ENCODE measurements around the gene BEND5.
A peak's percentile ranks its signal among the peaks of the same experiment; 100 is the strongest.

The BEND5 gene

DNA sequence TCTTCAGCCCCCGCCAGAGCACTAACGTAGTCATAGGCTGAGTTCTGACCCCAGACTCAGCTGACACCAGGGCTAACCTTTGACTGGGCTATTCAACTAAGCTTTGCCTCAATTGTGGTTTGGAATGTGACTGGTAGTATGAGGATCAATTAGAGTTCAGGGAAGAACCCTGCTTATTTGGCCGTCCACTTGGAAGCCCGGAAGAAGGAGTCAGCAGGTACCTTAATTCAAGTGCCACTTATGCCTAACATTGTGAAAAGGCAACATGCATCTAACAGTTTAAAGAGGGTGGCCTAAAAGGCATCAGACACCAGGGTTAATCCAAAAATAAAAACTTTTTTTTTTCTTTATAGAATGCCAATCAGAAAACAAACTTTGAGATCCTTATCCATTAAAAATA lies 92.3 kb downstream of the BEND5 start (continued):
- TF ChIP-seq ZNF785 (tag by site-specific recombination; IDR thresholded peaks at IDR 0.05), result no peak
- TF ChIP-seq ZNF114 (tag by site-specific recombination; IDR thresholded peaks at IDR 0.05), result no peak

DNA sequence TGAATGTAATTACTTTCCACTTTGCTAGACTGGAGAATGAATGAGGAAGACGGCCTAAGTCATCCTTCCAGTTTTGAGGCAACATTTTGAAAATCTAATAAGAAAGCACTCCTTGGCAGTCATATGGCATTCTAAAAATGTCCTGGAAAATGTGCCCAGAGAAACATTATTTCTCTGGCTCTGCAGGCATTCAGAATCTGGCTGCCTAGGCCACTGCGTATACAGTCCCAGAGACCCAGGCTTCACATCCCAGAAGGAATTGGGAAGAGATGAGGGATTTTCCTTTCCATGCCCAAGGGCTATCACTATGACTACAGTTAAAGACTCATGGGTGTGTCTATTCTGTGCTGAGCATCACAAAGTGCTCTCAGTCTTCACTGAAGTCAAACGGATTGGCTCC lies 92.9 kb downstream of the BEND5 start:
- Histone ChIP-seq H3K9me3 (ENCODE audit: control insufficient read depth, insufficient read depth, low read depth, low read length) (no peaks in the 10 kb centered on the region), H3K36me3 (ENCODE audit: control insufficient read depth in 2 of 2, insufficient read depth in 1 of 2, low read length in 2 of 2) (no peaks in the 10 kb centered on the region), H3K4me1 (ENCODE audit: control insufficient read depth, insufficient read depth, low read length) (no peaks in the 10 kb centered on the region), H3K4me3 (ENCODE audit: low read depth, low read length) (no peak overlapping the region), H3K27ac (ENCODE audit: extremely low read depth, low read depth, low read length) (no peak overlapping the region)
- ChIA-PET CTCF (interaction anchor here (0.7 to 1.1 kb wide), 2 partner anchors 11 to 19 kb away, joined by 3 to 5 read pairs; no protein-coding TSS in a partner anchor), POLR2A (no interaction called here)
- TF ChIP-seq ZFHX2 (tag by site-specific recombination; conservative IDR thresholded peaks at IDR 0.05), result no peak
- TF ChIP-seq, protein P1, sequence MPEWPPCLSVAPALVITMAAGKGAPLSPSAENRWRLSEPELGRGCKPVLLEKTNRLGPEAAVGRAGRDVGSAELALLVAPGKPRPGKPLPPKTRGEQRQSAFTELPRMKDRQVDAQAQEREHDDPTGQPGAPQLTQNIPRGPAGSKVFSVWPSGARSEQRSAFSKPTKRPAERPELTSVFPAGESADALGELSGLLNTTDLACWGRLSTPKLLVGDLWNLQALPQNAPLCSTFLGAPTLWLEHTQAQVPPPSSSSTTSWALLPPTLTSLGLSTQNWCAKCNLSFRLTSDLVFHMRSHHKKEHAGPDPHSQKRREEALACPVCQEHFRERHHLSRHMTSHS (tag by site-specific recombination; IDR thresholded peaks at IDR 0.05), result no peak
- no peak for TF ChIP-seq ZNF184 (tag by site-specific recombination; IDR thresholded peaks at IDR 0.05)
- TF ChIP-seq ZNF169 (tag by site-specific recombination; IDR thresholded peaks at IDR 0.05), result no peak
- TF ChIP-seq ZNF561 (tag by site-specific recombination; IDR thresholded peaks at IDR 0.05; ENCODE audit: borderline replicate concordance), result no peak
- TF ChIP-seq MZF1 (tag by site-specific recombination; IDR thresholded peaks at IDR 0.05; ENCODE audit: borderline replicate concordance), result no peak
- TF ChIP-seq ZNF140 (tag by site-specific recombination; IDR thresholded peaks at IDR 0.05), result no peak
- TF ChIP-seq ZNF843 (tag by site-specific recombination; IDR thresholded peaks at IDR 0.05), result no peak
- TF ChIP-seq ZNF501 (tag by site-specific recombination; IDR thresholded peaks at IDR 0.05), result no peak
- TF ChIP-seq ZNF2 (tag by site-specific recombination; IDR thresholded peaks at IDR 0.05), result no peak
- TF ChIP-seq, protein P2, sequence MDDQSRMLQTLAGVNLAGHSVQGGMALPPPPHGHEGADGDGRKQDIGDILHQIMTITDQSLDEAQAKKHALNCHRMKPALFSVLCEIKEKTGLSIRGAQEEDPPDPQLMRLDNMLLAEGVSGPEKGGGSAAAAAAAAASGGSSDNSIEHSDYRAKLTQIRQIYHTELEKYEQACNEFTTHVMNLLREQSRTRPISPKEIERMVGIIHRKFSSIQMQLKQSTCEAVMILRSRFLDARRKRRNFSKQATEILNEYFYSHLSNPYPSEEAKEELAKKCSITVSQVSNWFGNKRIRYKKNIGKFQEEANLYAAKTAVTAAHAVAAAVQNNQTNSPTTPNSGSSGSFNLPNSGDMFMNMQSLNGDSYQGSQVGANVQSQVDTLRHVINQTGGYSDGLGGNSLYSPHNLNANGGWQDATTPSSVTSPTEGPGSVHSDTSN (CRISPR knock-in tag; IDR thresholded peaks at IDR 0.05), result no peak
- TF ChIP-seq ZNF324 (tag by site-specific recombination; IDR thresholded peaks at IDR 0.05), result no peak
- TF ChIP-seq ZNF560 (tag by site-specific recombination; IDR thresholded peaks at IDR 0.05; ENCODE audit: borderline replicate concordance), result no peak
- no peak for TF ChIP-seq ZNF248 (tag by site-specific recombination; IDR thresholded peaks at IDR 0.05)
- no peak for TF ChIP-seq ZNF585B (tag by site-specific recombination; IDR thresholded peaks at IDR 0.05)
- no peak for TF ChIP-seq ZFP41 (tag by site-specific recombination; IDR thresholded peaks at IDR 0.05; ENCODE audit: borderline replicate concordance)
- no peak for TF ChIP-seq ZNF707 (tag by site-specific recombination; IDR thresholded peaks at IDR 0.05)
- TF ChIP-seq YY2 (tag by site-specific recombination; IDR thresholded peaks at IDR 0.05), result no peak
- TF ChIP-seq SCRT2 (tag by site-specific recombination; IDR thresholded peaks at IDR 0.05), result no peak

DNA sequence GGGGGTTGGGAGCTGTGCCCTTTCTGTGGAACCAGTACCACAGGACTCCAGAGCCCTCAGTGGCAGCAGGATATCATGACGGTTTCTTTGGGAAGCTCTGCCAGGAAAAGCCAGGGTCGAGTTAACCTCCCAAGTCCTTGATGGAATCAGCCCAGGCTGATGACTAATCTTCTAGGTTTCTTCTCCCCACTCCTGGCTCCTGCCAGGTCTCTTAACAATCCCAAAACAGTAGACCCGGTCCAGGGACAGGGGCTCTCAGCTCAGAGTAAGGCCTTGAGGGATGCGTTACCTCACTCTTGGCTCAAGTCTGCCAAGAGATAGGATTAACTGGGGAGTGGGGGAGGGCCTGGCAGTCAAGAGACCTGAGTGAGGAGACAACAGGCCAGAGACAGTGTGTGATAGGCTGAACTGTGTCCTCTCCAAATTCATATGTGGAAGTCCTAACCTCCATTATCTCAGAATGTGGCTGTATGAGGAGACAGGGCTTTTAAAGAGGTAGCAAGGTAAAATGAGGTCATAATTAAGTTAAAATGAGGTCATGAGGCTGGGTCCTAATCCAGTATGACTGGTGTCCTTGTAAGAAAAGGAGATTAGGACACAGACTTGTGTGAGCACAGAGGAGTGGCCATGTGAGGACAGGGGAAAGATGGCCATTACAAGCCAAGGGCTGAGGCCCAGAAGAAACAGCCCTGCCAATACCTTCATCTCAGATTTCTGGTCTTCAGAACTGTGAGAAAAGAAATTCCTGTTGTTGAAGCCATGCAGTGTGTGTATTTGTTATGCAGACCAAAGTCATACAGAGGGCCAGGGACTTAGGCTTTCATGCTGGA lies 95.0 kb downstream of the BEND5 start:
- Histone ChIP-seq H3K4me1 (ENCODE audit: control insufficient read depth, insufficient read depth, low read length) (no peaks in the 10 kb centered on the region), H3K4me3 (ENCODE audit: low read depth, low read length) (no peak overlapping the region), H3K9me3 (ENCODE audit: control insufficient read depth, insufficient read depth, low read depth, low read length) (no peaks in the 10 kb centered on the region), H3K36me3 (ENCODE audit: control insufficient read depth in 2 of 2, insufficient read depth in 1 of 2, low read length in 2 of 2) (no peaks in the 10 kb centered on the region), H3K27ac (ENCODE audit: extremely low read depth, low read depth, low read length) (no peak overlapping the region)
- ChIA-PET POLR2A (no interaction called here), CTCF (interaction anchor here (1.3 kb wide), 1 partner anchor 8 kb away, joined by 6 read pairs; no protein-coding TSS in a partner anchor)
- TF ChIP-seq ZBTB21 (tag by site-specific recombination; IDR thresholded peaks at IDR 0.05), result peak; percentile 69
- no peak for TF ChIP-seq ZNF521 (tag by site-specific recombination; IDR thresholded peaks at IDR 0.05)
- TF ChIP-seq ZFP41 (tag by site-specific recombination; IDR thresholded peaks at IDR 0.05; ENCODE audit: borderline replicate concordance), result no peak
- TF ChIP-seq, protein P3, sequence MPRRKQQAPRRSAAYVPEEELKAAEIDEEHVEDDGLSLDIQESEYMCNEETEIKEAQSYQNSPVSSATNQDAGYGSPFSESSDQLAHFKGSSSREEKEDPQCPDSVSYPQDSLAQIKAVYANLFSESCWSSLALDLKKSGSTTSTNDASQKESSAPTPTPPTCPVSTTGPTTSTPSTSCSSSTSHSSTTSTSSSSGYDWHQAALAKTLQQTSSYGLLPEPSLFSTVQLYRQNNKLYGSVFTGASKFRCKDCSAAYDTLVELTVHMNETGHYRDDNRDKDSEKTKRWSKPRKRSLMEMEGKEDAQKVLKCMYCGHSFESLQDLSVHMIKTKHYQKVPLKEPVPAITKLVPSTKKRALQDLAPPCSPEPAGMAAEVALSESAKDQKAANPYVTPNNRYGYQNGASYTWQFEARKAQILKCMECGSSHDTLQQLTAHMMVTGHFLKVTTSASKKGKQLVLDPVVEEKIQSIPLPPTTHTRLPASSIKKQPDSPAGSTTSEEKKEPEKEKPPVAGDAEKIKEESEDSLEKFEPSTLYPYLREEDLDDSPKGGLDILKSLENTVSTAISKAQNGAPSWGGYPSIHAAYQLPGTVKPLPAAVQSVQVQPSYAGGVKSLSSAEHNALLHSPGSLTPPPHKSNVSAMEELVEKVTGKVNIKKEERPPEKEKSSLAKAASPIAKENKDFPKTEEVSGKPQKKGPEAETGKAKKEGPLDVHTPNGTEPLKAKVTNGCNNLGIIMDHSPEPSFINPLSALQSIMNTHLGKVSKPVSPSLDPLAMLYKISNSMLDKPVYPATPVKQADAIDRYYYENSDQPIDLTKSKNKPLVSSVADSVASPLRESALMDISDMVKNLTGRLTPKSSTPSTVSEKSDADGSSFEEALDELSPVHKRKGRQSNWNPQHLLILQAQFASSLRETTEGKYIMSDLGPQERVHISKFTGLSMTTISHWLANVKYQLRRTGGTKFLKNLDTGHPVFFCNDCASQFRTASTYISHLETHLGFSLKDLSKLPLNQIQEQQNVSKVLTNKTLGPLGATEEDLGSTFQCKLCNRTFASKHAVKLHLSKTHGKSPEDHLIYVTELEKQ (tag by site-specific recombination; IDR thresholded peaks at IDR 0.05; ENCODE audit: borderline replicate concordance), result no peak
- 0 out of 2 replicates have a peak, but pooled peaks have one; percentile 15 for TF ChIP-seq ZNF335 (tag by site-specific recombination; conservative IDR thresholded peaks at IDR 0.05)
- no peak for TF ChIP-seq ZFHX2 (tag by site-specific recombination; conservative IDR thresholded peaks at IDR 0.05)
- no peak for TF ChIP-seq ZNF394 (tag by site-specific recombination; IDR thresholded peaks at IDR 0.05; ENCODE audit: borderline replicate concordance)
- TF ChIP-seq, protein P4, sequence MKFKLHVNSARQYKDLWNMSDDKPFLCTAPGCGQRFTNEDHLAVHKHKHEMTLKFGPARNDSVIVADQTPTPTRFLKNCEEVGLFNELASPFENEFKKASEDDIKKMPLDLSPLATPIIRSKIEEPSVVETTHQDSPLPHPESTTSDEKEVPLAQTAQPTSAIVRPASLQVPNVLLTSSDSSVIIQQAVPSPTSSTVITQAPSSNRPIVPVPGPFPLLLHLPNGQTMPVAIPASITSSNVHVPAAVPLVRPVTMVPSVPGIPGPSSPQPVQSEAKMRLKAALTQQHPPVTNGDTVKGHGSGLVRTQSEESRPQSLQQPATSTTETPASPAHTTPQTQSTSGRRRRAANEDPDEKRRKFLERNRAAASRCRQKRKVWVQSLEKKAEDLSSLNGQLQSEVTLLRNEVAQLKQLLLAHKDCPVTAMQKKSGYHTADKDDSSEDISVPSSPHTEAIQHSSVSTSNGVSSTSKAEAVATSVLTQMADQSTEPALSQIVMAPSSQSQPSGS (tag by site-specific recombination; IDR thresholded peaks at IDR 0.05; ENCODE audit: low read depth), result peak; percentile 78

All from HEK293 (cell line).